H9 (cell line): ENCODE measurements around the gene UQCRC2. TPM values are rescaled to one million over a fixed set of nuclear protein-coding genes. Genes with fewer than 3 reads are reported as not detected.

Experiments used
- DNase-seq: peaks from one replicate; pipeline ENCODE4 v3.0.0-alpha.2; 2017
- H2AFZ ChIP-seq: one replicate; pipeline ENCODE4 v1.6.1; 2013; ENCODE audit warnings: mild to moderate bottlenecking, low read length, control low read depth, moderate library complexity
- H2AK5ac ChIP-seq: 2 replicates; pipeline ENCODE4 v1.6.1; 2013; ENCODE audit warnings: low read length, control low read depth, mixed read lengths; ENCODE audit not compliant: insufficient read length
- H2BK120ac ChIP-seq: one replicate; pipeline ENCODE4 v1.6.1; 2013; ENCODE audit warnings: low read depth, mild to moderate bottlenecking, low read length, control low read depth, inconsistent platforms; ENCODE audit not compliant: poor library complexity, severe bottlenecking
- H2BK12ac ChIP-seq: 2 replicates; pipeline ENCODE4 v1.6.1; 2013; ENCODE audit warnings: low read length, control low read depth, mixed read lengths, low read depth; ENCODE audit not compliant: insufficient read length
- H2BK15ac ChIP-seq: 2 replicates; pipeline ENCODE4 v1.6.1; 2013; ENCODE audit warnings: low read depth, low read length, control low read depth
- H2BK20ac ChIP-seq: one replicate; pipeline ENCODE4 v1.6.1; 2013; ENCODE audit warnings: low read depth, mild to moderate bottlenecking, low read length, control low read depth, inconsistent platforms; ENCODE audit not compliant: poor library complexity, severe bottlenecking
- H2BK5ac ChIP-seq: 2 replicates; pipeline ENCODE4 v1.6.1; 2013; ENCODE audit warnings: low read length, control low read depth, mixed read lengths; ENCODE audit not compliant: insufficient read length
- H3K14ac ChIP-seq: 2 replicates; pipeline ENCODE4 v1.6.1; 2013; ENCODE audit warnings: low read length, control low read depth; ENCODE audit not compliant: insufficient read depth
- H3K18ac ChIP-seq: 2 replicates; pipeline ENCODE4 v1.6.1; 2013; ENCODE audit warnings: low read depth, mild to moderate bottlenecking, mixed read lengths, low read length, control low read depth; ENCODE audit not compliant: insufficient read length
- H3K23ac ChIP-seq: 2 replicates; pipeline ENCODE4 v1.6.1; 2013; ENCODE audit warnings: low read length, control low read depth, mixed read lengths, low read depth; ENCODE audit not compliant: insufficient read length
- H3K23me2 ChIP-seq: 2 replicates; pipeline ENCODE4 v1.6.1; 2013; ENCODE audit warnings: low read depth, mild to moderate bottlenecking, mixed read lengths, low read length, control low read depth; ENCODE audit not compliant: insufficient read length, poor library complexity, severe bottlenecking
- H3K27ac ChIP-seq: 2 replicates; pipeline ENCODE4 v1.5.1; 2013; ENCODE audit warnings: low read length, control low read depth, mixed read lengths, low read depth; ENCODE audit not compliant: insufficient read length
- H3K27me3 ChIP-seq: 2 replicates; pipeline ENCODE4 v1.6.1; 2013; ENCODE audit warnings: low read length, control low read depth, inconsistent platforms; ENCODE audit not compliant: insufficient read depth
- H3K4ac ChIP-seq: 2 replicates; pipeline ENCODE4 v1.6.1; 2013; ENCODE audit warnings: low read depth, mild to moderate bottlenecking, control low read depth, inconsistent platforms, low read length, moderate library complexity
- H3K4me1 ChIP-seq: 2 replicates; pipeline ENCODE4 v1.6.1; 2013; ENCODE audit warnings: low read length, control low read depth, inconsistent platforms; ENCODE audit not compliant: insufficient read depth
- H3K4me2 ChIP-seq: 2 replicates; pipeline ENCODE4 v1.6.1; 2013; ENCODE audit warnings: low read length, control low read depth, mixed read lengths; ENCODE audit not compliant: insufficient read length, insufficient read depth
- H3K56ac ChIP-seq: 2 replicates; pipeline ENCODE4 v1.6.1; 2013; ENCODE audit warnings: low read depth, mild to moderate bottlenecking, mixed read lengths, low read length, control low read depth; ENCODE audit not compliant: insufficient read length
- H3K79me1 ChIP-seq: 2 replicates; pipeline ENCODE4 v1.6.1; 2013; ENCODE audit warnings: low read depth, mild to moderate bottlenecking, moderate library complexity, low read length, control low read depth, inconsistent platforms; ENCODE audit not compliant: insufficient read depth, poor library complexity, severe bottlenecking
- H3K79me2 ChIP-seq: 2 replicates; pipeline ENCODE4 v1.6.1; 2013; ENCODE audit warnings: low read length, control low read depth, inconsistent platforms; ENCODE audit not compliant: insufficient read depth
- H3K9ac ChIP-seq: 2 replicates; pipeline ENCODE4 v1.6.1; 2013; ENCODE audit warnings: low read length, control low read depth, mixed read lengths; ENCODE audit not compliant: insufficient read length; ENCODE audit errors: extremely low read depth
- H3K9me3 ChIP-seq: one replicate; pipeline ENCODE4 v1.6.1; 2013; ENCODE audit warnings: low read depth, low read length, inconsistent platforms; ENCODE audit not compliant: control insufficient read depth
- H3T11ph ChIP-seq: one replicate; pipeline ENCODE4 v1.6.1; 2013; ENCODE audit warnings: mild to moderate bottlenecking, low read length, control low read depth, inconsistent platforms
- H4K20me1 ChIP-seq: one replicate; pipeline ENCODE4 v1.6.1; 2013; ENCODE audit not compliant: control insufficient read depth, insufficient read length, insufficient read depth
- H4K5ac ChIP-seq: 2 replicates; pipeline ENCODE4 v1.6.1; 2013; ENCODE audit warnings: low read depth, mild to moderate bottlenecking, mixed read lengths, low read length, control low read depth; ENCODE audit not compliant: insufficient read length
- H4K8ac ChIP-seq: replicated peaks from 2 replicates; pipeline ENCODE4 v1.6.1; 2013; ENCODE audit warnings: low read length, control low read depth, mixed read lengths, low read depth; ENCODE audit not compliant: insufficient read length
- H4K91ac ChIP-seq: 2 replicates; pipeline ENCODE4 v1.6.1; 2013; ENCODE audit warnings: low read depth, mild to moderate bottlenecking, moderate library complexity, mixed read lengths, low read length, control low read depth; ENCODE audit not compliant: insufficient read length
- H3K27ac Mint-ChIP-seq, 3 experiments: 2 replicates in 2 of 3; 3 replicates in 1 of 3; pipeline ENCODE4 v1.8.0; 2020 to 2021; ENCODE audit warnings: mixed read lengths in 3 of 3, mild to moderate bottlenecking in 1 of 3, moderate library complexity in 1 of 3
- H3K27me3 Mint-ChIP-seq: 2 replicates; pipeline ENCODE4 v1.8.0; 2021; ENCODE audit warnings: low read depth, mild to moderate bottlenecking, moderate library complexity, mixed read lengths
- H3K36me3 Mint-ChIP-seq, 3 experiments: 2 replicates in 2 of 3; 3 replicates in 1 of 3; pipeline ENCODE4 v1.8.0; 2020 to 2021; ENCODE audit warnings: low read depth in 3 of 3, mixed read lengths in 3 of 3; ENCODE audit not compliant: insufficient read depth in 1 of 3
- H3K4me1 Mint-ChIP-seq, 2 experiments: 2 replicates each; pipeline ENCODE4 v1.8.0; 2020; ENCODE audit warnings: mixed read lengths in 2 of 2
- H3K4me3 Mint-ChIP-seq, 2 experiments: 2 replicates in 1 of 2; 3 replicates in 1 of 2; pipeline ENCODE4 v1.8.0; 2020 to 2021; ENCODE audit warnings: mild to moderate bottlenecking in 2 of 2, mixed read lengths in 2 of 2, moderate library complexity in 1 of 2
- H3K9me3 Mint-ChIP-seq, 2 experiments: 2 replicates in 1 of 2; 3 replicates in 1 of 2; pipeline ENCODE4 v1.8.0; 2020; ENCODE audit warnings: mild to moderate bottlenecking in 2 of 2, mixed read lengths in 2 of 2, moderate library complexity in 1 of 2
- CTCF ChIP-seq: fragments of 200-600 bp; sonication (generic); conservative IDR thresholded peaks from 3 replicates; pipeline ENCODE4 v1.8.0; 2021; ENCODE audit warnings: antibody characterized with exemption, mild to moderate bottlenecking
- WGBS: extraction: QIAGEN DNeasy Blood & Tissue Kit; methylation state at CpG from one replicate; pipeline ENCODE4 v1.1.7; 2013; ENCODE audit warnings: missing lambda C conversion rate, low lambda C conversion rate, mixed read lengths; ENCODE audit not compliant: insufficient read length; ENCODE audit errors: extremely low coverage; 5-methylcytosine and 5-hydroxymethylcytosine counted together
- total RNA-seq: library from RNA; stranded (reverse); gene quantifications from 2 replicates; pipeline ENCODE4 v1.2.1, GENCODE V29; 2021

UQCRC2 gene
- total RNA-seq, 1 experiment from 2014 or later, result 228 TPM

- no peaks in the 10 kb centered on the region for H3K9me3 ChIP-seq
- no peak overlapping the region for H2AK5ac ChIP-seq
- no peak for TF ChIP-seq CTCF
- Mint-ChIP-seq H3K27ac (no peak overlapping the region; a peak in 1 of 7 replicates), H3K4me1 (peaks cover 4 to 6% of the 10 kb centered on the region in 2 experiments; a peak in 2 of 4 replicates), H3K4me3 (no peak overlapping the region), H3K27me3 (no peaks in the 10 kb centered on the region), H3K9me3 (no peaks in the 10 kb centered on the region), H3K36me3 (no peaks in the 10 kb centered on the region)
- H2AFZ ChIP-seq, result no peak overlapping the region
- no peak overlapping the region for H2BK15ac ChIP-seq
- H4K5ac ChIP-seq, result no peak overlapping the region
- no peak overlapping the region for H3K27ac ChIP-seq
- H3K18ac ChIP-seq, result no peak overlapping the region
- no peak overlapping the region for H4K91ac ChIP-seq
- H3K79me2 ChIP-seq, result 0 out of 2 replicates have a peak, but pooled peaks cover 1% of the 10 kb centered on the region
- H2BK120ac ChIP-seq, result no peak overlapping the region
- no peak for DNase-seq
- H3T11ph ChIP-seq, result no peak overlapping the region
- WGBS, result no CpG with 5 or more reads among the region's 5 CpGs
- no peaks in the 10 kb centered on the region for H3K23me2 ChIP-seq
- no peaks in the 10 kb centered on the region for H3K79me1 ChIP-seq
- no peak overlapping the region for H3K23ac ChIP-seq
- H3K4me2 ChIP-seq, result no peak overlapping the region
- H3K56ac ChIP-seq, result no peak overlapping the region
- no peaks in the 10 kb centered on the region for H3K4me1 ChIP-seq
- no peak overlapping the region for H2BK5ac ChIP-seq
- no peak overlapping the region for H3K14ac ChIP-seq
- H2BK20ac ChIP-seq, result no peak overlapping the region
- no peak overlapping the region for H3K4ac ChIP-seq
- no peaks in the 10 kb centered on the region for H4K20me1 ChIP-seq
- H3K27me3 ChIP-seq, result no peaks in the 10 kb centered on the region
- H3K9ac ChIP-seq, result no peak overlapping the region
- no peak overlapping the region for H4K8ac ChIP-seq
- H2BK12ac ChIP-seq, result no peak overlapping the region
Observed at GRCh38 chr16:22022151-22022550, 69.0 kb downstream of the UQCRC2 start.
